ENCODE measurements around the gene CDK6.
"Not testable (repeated sequence)": the region's sequence is repeated elsewhere in the genome, so short reads cannot be mapped to it uniquely, and the experiment has no call there.

CDK6 gene

GRCh38 chr7:92761391-92762097 is 74.8 kb downstream of the CDK6 start:
- DNase-seq (ENCODE audit: low spot score): no peak

GRCh38 chr7:92758796-92759431 is 77.5 kb downstream of the CDK6 start:
- no peak for DNase-seq (ENCODE audit: low spot score)

- not testable (repeated sequence) for DNase-seq (ENCODE audit: low spot score)
Observed at GRCh38 chr7:92757311-92757910, 79.0 kb downstream of the CDK6 start.

GRCh38 chr7:92755680-92756079 is 80.7 kb downstream of the CDK6 start:
- no peak for DNase-seq (ENCODE audit: low spot score)

GRCh38 chr7:92754919-92755581 is 81.3 kb downstream of the CDK6 start:
- DNase-seq (ENCODE audit: low spot score): no peak

- no peak for DNase-seq (ENCODE audit: low spot score)
Observed at GRCh38 chr7:92753614-92754013, 82.8 kb downstream of the CDK6 start.

- peak; percentile 47 for DNase-seq (ENCODE audit: low spot score)
Observed at GRCh38 chr7:92751902-92752901, 84.2 kb downstream of the CDK6 start.

- no peak for DNase-seq (ENCODE audit: low spot score)
Observed at GRCh38 chr7:92750946-92751345, 85.4 kb downstream of the CDK6 start.

- DNase-seq (ENCODE audit: low spot score): no peak
Observed at GRCh38 chr7:92750447-92750839, 85.9 kb downstream of the CDK6 start.

- DNase-seq (ENCODE audit: low spot score): no peak
Observed at GRCh38 chr7:92749832-92750446, 86.4 kb downstream of the CDK6 start.

GRCh38 chr7:92749327-92749755 is 87.0 kb downstream of the CDK6 start:
- DNase-seq (ENCODE audit: low spot score): no peak

GRCh38 chr7:92748495-92748894 is 87.9 kb downstream of the CDK6 start:
- no peak for DNase-seq (ENCODE audit: low spot score)

- no peak for DNase-seq (ENCODE audit: low spot score)
Observed at GRCh38 chr7:92747041-92747835, 89.1 kb downstream of the CDK6 start.

- no peak for DNase-seq (ENCODE audit: low spot score)
Observed at GRCh38 chr7:92745241-92745640, 91.1 kb downstream of the CDK6 start.

- DNase-seq (ENCODE audit: low spot score): not testable (repeated sequence)
Observed at GRCh38 chr7:92744180-92744579, 92.2 kb downstream of the CDK6 start.

- no peak for DNase-seq (ENCODE audit: low spot score)
Observed at GRCh38 chr7:92742186-92742585, 94.2 kb downstream of the CDK6 start.

GRCh38 chr7:92740700-92741126 is 95.7 kb downstream of the CDK6 start:
- no peak for DNase-seq (ENCODE audit: low spot score)

- no peak for DNase-seq (ENCODE audit: low spot score)
Observed at GRCh38 chr7:92740134-92740533, 96.2 kb downstream of the CDK6 start.

GRCh38 chr7:92739091-92739490 is 97.3 kb downstream of the CDK6 start:
- no peak for DNase-seq (ENCODE audit: low spot score)

- DNase-seq (ENCODE audit: low spot score): no peak
Observed at GRCh38 chr7:92737706-92738105, 98.7 kb downstream of the CDK6 start.

All from SW480 (cell line).